Brain microvascular endothelial cell (primary cell): Measurements from ENCODE around the gene PRSS57.

Source experiments
- DNase-seq: peaks from one replicate; pipeline ENCODE4 v3.0.0-alpha.2; 2020
- H3K27ac ChIP-seq: fragments of 250-450 bp; sonication (Bioruptor Pico); 2 replicates; pipeline ENCODE4 v1.5.1; 2020; ENCODE audit warnings: mild to moderate bottlenecking, moderate library complexity
- H3K27me3 ChIP-seq: fragments of 250-450 bp; sonication (Bioruptor Pico); replicated peaks from 2 replicates; pipeline ENCODE4 v1.5.1; 2020; ENCODE audit warnings: mild to moderate bottlenecking
- H3K36me3 ChIP-seq: fragments of 250-450 bp; sonication (Bioruptor Pico); replicated peaks from 2 replicates; pipeline ENCODE4 v1.5.1; 2020; ENCODE audit warnings: mild to moderate bottlenecking
- H3K4me3 ChIP-seq: 2 replicates; pipeline ENCODE4 v1.5.1; 2011; ENCODE audit warnings: low read depth, mild to moderate bottlenecking, control low read depth, low read length, moderate library complexity
- in situ Hi-C: cut with HindIII; loops from 2 replicates; pipeline ENCODE4 v1.10.0; 2017; ENCODE audit warnings: low sequenced_read_pairs, low pct_ligation_motif_present
- TF ChIP-seq, protein P1 (sequence below): IDR thresholded peaks from 2 replicates; pipeline ENCODE4 v1.5.1; 2011; ENCODE audit warnings: low read depth, mild to moderate bottlenecking, moderate library complexity, low read length, control low read depth, inconsistent platforms; ENCODE audit errors: missing control alignments

The PRSS57 gene

GRCh38 chr19:685454-685931 is 9.8 kb downstream of the PRSS57 start:
- no peak for DNase-seq
- TF ChIP-seq, protein P1, sequence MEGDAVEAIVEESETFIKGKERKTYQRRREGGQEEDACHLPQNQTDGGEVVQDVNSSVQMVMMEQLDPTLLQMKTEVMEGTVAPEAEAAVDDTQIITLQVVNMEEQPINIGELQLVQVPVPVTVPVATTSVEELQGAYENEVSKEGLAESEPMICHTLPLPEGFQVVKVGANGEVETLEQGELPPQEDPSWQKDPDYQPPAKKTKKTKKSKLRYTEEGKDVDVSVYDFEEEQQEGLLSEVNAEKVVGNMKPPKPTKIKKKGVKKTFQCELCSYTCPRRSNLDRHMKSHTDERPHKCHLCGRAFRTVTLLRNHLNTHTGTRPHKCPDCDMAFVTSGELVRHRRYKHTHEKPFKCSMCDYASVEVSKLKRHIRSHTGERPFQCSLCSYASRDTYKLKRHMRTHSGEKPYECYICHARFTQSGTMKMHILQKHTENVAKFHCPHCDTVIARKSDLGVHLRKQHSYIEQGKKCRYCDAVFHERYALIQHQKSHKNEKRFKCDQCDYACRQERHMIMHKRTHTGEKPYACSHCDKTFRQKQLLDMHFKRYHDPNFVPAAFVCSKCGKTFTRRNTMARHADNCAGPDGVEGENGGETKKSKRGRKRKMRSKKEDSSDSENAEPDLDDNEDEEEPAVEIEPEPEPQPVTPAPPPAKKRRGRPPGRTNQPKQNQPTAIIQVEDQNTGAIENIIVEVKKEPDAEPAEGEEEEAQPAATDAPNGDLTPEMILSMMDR = no peak
- H3K27ac ChIP-seq = no peak overlapping the region
- in situ Hi-C loops = no loop called here
- no peaks in the 10 kb centered on the region for H3K27me3 ChIP-seq
- H3K36me3 ChIP-seq = peaks cover 5% of the 10 kb centered on the region
- H3K4me3 ChIP-seq = no peak overlapping the region

- Histone ChIP-seq H3K27me3 (no peaks in the 10 kb centered on the region), H3K36me3 (peaks cover 9% of the 10 kb centered on the region), H3K27ac (no peak overlapping the region), H3K4me3 (no peak overlapping the region)
- in situ Hi-C loops = no loop called here
- DNase-seq = no peak
- TF ChIP-seq, protein P1 = no peak
These were observed 12.5 kb downstream of the PRSS57 start for GRCh38 chr19:682678-683320.

DNA sequence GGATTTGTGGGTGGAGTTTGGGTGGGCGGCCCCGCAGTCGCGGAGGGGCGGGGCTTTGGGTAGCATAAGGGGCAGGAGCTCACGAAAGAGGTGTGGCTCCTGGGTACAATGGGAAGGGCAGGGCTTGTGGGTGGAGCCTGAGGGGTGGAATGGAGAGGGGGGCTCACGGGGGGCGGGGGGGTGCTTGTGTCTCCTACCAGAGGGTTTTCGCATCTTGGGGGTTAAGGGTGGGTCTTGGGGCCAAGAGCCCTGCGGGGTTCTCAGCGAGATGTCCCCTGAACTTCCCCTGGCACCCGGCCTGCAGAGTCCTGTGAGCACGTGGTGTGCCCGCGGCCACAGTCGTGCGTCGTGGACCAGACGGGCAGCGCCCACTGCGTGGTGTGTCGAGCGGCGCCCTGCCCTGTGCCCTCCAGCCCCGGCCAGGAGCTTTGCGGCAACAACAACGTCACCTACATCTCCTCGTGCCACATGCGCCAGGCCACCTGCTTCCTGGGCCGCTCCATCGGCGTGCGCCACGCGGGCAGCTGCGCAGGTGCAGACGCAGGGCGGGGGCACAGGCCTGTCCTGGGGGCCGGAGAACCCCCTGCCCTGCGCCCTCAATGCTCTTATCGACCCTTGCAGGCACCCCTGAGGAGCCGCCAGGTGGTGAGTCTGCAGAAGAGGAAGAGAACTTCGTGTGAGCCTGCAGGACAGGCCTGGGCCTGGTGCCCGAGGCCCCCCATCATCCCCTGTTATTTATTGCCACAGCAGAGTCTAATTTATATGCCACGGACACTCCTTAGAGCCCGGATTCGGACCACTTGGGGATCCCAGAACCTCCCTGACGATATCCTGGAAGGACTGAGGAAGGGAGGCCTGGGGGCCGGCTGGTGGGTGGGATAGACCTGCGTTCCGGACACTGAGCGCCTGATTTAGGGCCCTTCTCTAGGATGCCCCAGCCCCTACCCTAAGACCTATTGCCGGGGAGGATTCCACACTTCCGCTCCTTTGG is 13.9 kb downstream of the PRSS57 start:
- TF ChIP-seq, protein P1 = no peak
- Histone ChIP-seq H3K27ac (peak overlapping the region; percentile 89), H3K4me3 (no peak overlapping the region), H3K27me3 (no peaks in the 10 kb centered on the region), H3K36me3 (peaks cover 12% of the 10 kb centered on the region)
- in situ Hi-C loops = no loop called here
- no peak for DNase-seq

DNA sequence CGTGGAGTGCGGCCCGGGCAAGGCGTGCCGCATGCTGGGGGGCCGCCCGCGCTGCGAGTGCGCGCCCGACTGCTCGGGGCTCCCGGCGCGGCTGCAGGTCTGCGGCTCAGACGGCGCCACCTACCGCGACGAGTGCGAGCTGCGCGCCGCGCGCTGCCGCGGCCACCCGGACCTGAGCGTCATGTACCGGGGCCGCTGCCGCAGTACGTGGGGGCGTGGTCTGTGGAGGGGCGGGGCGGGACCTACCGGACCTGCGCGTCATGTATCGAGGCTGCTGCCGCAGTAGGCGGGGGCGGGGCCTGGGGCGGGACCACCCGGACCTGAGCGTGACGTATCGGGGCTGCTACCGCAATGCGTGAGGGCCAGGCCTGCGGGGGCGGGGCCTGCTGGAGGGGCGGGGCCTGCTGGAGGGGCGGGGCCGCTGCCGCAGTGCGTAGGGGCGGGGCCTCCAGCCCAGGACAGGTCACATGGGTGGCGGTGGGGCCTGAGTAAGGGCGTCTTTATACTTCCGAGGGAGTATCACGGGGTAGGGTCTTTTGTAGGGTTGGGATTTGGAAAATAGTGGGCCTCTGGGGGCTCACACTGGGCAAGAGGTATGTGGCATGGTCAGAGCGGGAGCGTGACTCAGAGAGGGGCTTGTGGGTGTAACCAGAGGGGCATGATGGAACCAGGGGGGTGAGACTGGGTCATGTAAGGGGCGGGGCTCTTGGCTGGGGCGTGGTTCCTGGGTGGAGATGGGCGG is 14.8 kb downstream of the PRSS57 start:
- Histone ChIP-seq H3K4me3 (peak overlapping the region; percentile 57), H3K36me3 (peaks cover 12% of the 10 kb centered on the region), H3K27ac (peak overlapping the region; percentile 97), H3K27me3 (no peaks in the 10 kb centered on the region)
- peak; percentile 99 for DNase-seq
- in situ Hi-C loops = no loop called here
- TF ChIP-seq, protein P1 = peak; percentile 17

DNA sequence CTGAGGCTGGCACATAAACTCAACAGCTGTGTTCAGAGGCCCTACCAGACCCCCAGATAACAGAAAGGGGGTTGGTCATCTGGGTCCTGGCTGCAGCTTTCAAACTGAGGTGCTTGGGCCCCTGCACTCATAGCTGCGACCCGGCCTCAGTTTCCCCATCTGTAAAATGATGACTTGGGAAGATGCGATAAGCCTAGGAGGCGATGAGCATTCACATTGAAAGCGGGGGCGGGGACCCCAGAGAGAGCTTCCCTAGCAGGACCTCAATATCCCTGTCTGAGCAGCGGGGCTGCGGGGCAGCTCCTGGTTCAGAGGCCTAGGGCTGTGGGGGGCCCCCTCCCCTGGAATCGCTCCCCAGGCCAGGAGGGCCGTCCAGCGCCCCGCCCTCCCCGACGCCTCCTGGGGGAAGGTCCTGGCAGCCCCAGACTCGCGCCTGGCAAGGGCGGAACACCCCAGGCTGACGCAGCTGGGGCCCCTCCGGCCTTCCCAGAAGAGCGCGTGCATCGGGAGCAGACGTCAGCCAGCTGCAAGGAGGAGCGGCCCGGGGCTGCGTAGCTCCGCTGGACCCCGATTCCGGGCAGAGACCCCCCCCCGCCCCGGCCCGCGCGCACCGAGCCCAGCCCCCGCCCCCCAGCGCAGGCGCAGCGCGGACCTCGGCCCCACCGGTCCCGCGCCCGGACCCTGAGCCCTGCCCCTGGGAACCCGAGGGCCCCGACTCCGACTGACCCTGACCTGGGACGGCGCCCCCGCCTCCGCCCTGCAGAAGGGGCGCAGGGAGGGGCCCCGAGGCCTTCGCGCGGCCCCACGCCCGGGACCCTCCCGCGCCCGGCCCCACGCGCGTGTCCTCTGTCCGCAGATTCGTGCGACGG is 15.6 kb downstream of the PRSS57 start:
- peaks cover 12% of the 10 kb centered on the region for H3K36me3 ChIP-seq
- peak overlapping the region; percentile 97 for H3K27ac ChIP-seq
- TF ChIP-seq, protein P1 = no peak
- peak overlapping the region; percentile 57 for H3K4me3 ChIP-seq
- DNase-seq = no peak
- in situ Hi-C loops = no loop called here
- H3K27me3 ChIP-seq = no peaks in the 10 kb centered on the region
